AG09309 (cell line): Measurements from ENCODE around the gene HPSE2.

Source experiments
- DNase-seq: peaks from one replicate; pipeline ENCODE4 v3.0.0-alpha.2; 2010; ENCODE audit warnings: low read depth
- H3K4me3 ChIP-seq: 2 replicates; pipeline ENCODE4 v1.5.1; 2011; ENCODE audit warnings: mild to moderate bottlenecking, low read depth, low read length, moderate library complexity; ENCODE audit not compliant: control insufficient read depth
- TF ChIP-seq, protein P1 (sequence below): IDR thresholded peaks from 2 replicates; pipeline ENCODE4 v1.5.1; 2011; ENCODE audit warnings: mild to moderate bottlenecking, low read depth, low read length, inconsistent platforms; ENCODE audit not compliant: insufficient read depth, control insufficient read depth; ENCODE audit errors: missing control alignments

HPSE2 gene

DNA sequence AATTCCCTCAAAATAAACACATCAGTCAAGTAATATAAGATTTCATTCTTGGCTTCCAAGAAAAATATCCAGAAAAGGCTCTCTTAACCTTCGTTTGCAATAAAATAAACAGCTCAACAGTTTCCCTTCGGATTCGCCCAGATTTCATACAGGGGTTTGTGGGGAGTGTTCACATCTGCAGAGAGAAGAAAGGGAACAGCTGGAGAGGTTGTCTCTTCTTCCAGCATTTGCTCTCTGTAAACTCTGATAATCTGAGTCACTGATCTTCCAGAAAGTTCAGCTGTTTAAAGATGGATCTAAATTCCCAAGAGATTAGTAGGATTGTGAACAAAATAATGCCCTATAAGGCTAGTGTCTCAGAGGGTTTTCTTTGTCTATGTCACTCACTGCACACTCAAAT lies 277.9 kb downstream of the HPSE2 start:
- TF ChIP-seq, protein P1, sequence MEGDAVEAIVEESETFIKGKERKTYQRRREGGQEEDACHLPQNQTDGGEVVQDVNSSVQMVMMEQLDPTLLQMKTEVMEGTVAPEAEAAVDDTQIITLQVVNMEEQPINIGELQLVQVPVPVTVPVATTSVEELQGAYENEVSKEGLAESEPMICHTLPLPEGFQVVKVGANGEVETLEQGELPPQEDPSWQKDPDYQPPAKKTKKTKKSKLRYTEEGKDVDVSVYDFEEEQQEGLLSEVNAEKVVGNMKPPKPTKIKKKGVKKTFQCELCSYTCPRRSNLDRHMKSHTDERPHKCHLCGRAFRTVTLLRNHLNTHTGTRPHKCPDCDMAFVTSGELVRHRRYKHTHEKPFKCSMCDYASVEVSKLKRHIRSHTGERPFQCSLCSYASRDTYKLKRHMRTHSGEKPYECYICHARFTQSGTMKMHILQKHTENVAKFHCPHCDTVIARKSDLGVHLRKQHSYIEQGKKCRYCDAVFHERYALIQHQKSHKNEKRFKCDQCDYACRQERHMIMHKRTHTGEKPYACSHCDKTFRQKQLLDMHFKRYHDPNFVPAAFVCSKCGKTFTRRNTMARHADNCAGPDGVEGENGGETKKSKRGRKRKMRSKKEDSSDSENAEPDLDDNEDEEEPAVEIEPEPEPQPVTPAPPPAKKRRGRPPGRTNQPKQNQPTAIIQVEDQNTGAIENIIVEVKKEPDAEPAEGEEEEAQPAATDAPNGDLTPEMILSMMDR, result no peak
- no peak for DNase-seq
- no peak overlapping the region for H3K4me3 ChIP-seq

DNA sequence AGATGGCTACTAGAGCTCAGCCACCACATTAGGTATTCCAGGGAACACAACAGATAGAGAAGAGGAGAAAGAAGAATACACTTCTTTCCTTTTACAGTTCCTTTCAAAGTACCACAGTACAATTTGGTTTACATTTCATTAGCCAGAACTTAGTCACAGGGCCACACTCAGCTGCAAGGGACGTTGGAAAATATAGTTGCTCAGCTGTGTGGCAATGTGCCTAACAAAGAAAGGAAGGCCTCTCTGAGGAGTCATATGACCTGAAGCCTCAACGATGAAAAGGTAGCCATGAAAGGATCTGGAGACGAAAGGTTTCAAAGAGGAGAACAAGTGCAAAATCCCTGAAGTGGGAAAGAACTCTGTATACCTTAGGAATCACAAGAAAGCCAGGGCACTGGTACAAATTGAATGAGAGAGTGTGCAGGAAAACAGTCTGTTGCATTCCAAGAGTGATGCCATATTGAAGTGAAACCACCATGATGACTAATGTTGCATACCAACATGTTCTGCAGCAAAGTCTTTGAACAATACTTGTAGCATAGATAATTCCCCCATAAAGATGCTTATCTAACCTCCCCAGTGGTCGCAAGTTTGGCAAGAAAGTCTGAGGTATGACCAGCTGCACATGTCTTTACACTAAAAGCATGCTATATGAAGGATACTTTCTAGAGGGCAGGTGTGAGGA lies 278.9 kb downstream of the HPSE2 start:
- no peak for DNase-seq
- TF ChIP-seq, protein P1, result no peak

DNA sequence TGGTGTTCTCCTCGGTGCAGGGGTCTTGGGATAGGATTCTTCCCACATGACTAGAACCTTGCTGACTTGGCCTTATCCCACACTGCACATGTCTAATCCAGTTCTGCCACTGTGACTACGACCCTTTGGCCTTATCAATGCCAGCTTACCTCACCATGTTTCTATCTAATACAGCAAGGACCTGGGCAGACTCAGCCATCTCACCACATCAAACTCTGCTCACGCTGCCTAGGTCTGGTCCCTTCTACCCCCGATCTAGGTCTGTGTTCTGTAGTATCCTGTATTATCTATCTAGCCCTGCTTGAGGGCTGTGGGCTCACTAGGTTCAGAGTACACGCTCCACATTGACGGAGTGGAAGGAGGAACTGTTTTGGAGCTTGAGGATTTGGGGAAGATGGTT lies 282.4 kb downstream of the HPSE2 start:
- H3K4me3 ChIP-seq, result no peak overlapping the region
- DNase-seq, result no peak
- TF ChIP-seq, protein P1, result no peak

More for the DNA sequence above, 278.9 kb downstream of the HPSE2 start:
- no peak overlapping the region for H3K4me3 ChIP-seq

DNA sequence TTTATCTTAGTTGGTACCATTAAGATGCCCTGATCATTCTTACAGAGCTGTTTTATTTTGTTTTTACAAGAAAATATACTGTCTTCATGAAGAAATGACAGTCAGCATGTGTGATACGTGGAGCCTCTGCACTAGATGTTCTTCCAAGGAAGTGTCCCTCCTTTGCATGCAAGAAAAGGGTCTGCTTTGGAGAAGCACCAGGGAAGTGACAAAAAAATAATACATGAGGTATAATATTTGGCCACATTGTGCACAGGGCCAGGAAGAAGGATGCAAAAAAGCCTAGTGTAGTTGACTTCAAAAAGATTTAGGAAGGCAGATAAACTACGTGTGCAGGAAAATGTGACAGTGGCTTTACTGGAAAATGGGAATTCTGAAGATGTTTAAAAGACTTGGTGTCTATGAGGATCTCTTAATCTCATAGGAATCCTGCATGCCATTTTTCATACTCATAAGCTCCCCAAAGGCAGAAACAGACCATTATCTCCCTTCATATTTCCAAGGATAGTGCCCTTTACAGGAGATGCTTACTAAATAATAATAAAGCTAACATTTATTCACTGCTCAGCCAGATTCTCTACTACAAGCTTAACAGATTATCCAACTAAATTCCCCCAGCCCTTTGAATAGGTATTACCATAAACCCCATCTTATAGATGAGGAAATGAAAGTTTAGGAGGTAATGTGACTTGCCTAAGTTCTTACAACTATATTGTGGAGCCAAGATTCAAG lies 284.2 kb downstream of the HPSE2 start:
- no peak overlapping the region for H3K4me3 ChIP-seq
- DNase-seq, result no peak
- TF ChIP-seq, protein P1, result no peak

DNA sequence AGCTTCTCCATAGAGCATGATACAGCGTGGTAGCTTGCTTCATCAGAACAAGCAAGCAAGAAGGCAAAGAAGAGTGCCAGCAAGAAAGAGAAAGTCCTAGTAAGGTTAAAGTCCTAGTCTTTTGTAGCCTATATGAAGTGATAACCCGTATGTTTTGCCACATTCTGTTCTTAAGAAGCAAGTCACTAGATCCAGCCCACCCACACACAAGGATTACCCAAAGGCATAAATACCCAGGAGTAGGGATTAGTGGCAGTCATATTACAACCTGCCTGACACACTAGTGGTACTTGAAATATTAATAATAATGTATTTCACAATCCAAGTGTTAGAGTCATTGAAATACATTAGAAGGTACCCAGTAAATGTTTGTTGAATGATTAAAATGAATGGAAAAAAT lies 285.5 kb downstream of the HPSE2 start:
- TF ChIP-seq, protein P1, result no peak
- H3K4me3 ChIP-seq, result no peak overlapping the region
- no peak for DNase-seq

DNA sequence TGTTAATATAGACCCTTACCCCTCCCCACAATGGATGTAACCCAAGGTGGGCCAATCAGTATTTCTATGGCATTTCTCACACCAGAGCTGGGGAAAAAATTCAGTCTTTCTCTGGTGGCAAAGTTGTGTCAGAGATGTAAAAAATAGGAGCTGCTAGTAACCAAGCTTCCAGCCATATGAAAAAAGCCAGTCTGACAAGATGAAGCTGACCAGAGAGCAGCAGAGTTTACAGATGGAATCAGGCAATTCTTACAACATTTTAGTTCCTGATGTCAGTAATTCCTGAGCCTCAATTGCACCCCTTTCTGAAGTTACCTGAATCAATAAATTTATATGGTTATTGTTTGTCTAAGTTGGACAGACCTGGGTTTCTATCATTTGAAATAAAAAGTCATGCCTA lies 286.3 kb downstream of the HPSE2 start:
- DNase-seq, result no peak
- H3K4me3 ChIP-seq, result no peak overlapping the region
- TF ChIP-seq, protein P1, result no peak
